HG02642 (cell line): ENCODE data around the gene HSD3B2.

Source experiments
- ATAC-seq: cut with Tn5 transposase; IDR thresholded peaks from one replicate; pipeline ENCODE4 v1.9.1; 2021; ENCODE audit warnings: mild to moderate bottlenecking; ENCODE audit not compliant: unreplicated experiment, poor library complexity

The HSD3B2 gene

DNA sequence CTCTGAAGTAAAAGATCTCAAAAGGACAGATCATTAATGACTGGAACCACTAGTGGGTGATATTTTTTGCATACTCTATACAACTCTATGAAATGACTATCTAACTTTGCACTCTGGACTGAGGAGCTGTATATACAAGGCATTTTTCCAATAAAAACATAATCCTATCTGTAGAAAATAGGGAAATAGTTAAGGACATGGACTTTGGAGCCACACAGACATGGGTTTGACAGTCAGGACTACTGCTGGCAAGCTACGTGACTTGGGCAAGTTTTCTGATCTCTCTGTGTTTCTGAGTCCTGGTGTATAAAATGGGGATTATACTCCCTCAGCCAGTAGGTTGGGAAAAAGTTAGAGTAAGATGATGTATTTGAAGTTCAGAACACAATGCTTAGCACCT, 20.9 kb upstream of the HSD3B2 start:
- no peak for ATAC-seq

- ATAC-seq: no peak
These were observed 18.0 kb upstream of the HSD3B2 start for GRCh38 chr1:119396982-119397381.

DNA sequence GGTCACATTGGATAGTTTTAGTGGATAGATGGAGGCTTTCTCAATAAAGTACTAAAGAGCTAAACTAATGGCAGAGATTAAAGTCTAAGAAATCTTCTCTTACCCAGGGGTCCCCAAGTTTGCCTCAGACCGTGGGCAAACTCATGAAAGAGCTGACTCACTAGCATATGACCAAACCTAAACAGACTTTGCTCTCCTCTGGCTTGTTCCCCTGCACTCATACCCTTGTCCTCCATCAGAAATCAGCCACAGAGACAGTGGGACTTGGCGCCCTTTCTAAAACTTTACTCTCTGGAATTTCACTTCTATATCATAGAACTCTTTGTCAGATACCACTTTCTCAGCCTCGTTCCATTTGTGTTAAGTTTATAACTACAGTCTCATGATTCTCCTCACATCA, 17.0 kb upstream of the HSD3B2 start:
- no peak for ATAC-seq

DNA sequence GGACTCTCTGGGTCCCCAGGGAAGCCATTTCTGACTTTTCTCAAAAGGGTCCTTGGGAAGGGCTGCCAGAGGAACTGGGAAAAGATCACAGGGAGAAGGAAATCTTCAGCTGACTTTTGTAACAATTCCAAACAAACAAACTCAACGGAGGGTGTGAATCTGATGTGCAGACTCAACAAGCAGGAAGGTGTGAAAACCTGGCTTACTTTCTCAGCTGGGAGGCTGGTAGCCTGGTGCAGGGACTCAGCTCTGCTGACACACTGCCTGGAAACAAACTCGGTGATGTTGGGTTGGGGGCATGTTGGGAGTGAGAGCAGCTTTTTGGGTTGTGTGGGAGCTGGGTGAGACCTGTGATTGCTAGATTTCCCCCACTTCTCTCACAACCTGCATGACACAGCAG, 10.2 kb upstream of the HSD3B2 start:
- no peak for ATAC-seq

DNA sequence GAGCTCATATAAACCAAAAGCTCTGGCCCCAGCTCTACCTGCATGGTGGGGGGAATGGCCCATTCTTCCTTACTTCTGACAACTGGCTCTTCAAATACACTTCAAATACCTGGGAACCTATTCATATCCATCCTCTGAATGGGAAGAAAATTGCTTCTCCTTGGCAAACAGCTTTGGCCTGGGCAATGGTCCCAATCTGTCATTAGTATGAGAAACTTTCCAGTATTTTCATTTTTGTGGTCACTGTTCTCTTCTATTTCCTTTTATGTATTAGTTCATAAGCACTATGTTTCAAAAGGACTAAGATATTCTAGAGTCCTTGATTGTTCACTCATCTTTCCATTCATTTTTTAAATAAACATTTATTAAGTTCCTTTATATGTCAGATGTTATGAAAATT, 5.2 kb upstream of the HSD3B2 start:
- no peak for ATAC-seq

DNA sequence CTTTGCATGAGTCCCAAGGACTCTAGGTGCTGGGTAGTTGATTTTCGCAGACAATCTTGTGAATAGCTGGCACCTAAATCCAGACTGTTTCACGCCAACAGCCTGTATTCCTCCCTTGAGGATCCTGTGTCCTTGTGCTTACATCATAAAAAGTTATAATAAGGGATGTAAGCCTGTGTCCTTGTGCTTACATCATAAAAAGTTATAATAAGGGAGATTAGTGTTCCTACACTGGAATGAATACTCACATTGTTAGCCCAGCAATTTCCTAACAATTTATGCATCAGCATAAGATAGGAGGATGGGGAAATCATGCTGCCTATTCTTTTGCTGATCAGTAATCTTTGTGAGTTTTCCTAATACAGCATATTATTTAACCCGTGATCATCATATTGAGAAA, 4.0 kb upstream of the HSD3B2 start:
- no peak for ATAC-seq

DNA sequence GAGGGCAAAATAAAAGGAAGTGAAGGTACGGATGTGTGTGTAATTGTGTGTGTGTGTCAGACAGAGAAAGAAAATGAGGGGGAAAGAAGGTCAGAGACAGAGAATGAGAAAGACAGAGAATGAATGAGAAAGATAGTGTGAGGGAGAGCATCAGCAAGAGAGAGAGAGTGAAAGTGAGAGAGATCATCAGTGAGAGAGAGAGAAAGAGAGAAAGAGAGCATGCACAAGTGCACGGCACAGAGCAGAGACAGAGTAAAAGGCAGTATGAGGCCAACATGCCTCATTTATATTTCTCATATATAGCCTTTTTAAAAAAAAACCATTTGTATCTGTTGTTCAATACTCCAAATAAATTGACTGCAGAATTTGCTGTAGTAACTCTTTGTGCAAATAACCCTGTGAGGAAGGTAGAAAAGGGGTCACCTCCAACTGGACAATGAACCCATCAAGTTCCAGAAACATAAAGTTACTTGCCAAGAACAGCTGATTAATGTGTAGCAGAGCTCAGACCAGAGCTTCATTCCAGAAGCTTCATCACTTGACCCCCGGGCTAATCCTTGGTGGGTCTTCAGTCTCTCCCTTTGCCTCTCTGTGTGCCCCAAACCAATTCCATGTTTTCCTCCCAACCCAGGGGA, 1.2 kb downstream of the HSD3B2 start:
- no peak for ATAC-seq

GRCh38 chr1:119419109-119419508, 4.2 kb downstream of the HSD3B2 start:
- no peak for ATAC-seq

- ATAC-seq: no peak
These were observed 5.7 kb downstream of the HSD3B2 start for GRCh38 chr1:119420638-119421037.

DNA sequence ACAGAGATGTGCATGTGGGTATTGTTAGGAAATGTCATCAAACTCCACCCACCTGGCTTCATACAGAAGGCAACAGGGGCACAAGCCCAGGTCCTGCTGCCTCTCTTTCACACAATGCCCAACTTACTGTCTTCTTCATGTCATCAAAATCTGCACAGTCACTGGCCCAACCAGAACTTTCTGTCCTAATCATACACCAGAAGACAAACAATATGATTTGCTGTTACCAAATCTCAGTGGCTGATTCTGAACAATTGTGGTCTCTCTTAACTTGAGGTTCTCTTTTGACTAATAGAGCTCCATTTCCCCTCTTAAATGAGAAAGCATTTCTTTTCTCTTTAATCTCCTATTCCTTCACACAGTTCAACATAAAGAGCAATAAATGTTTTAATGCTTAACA, 7.7 kb downstream of the HSD3B2 start:
- no peak for ATAC-seq

DNA sequence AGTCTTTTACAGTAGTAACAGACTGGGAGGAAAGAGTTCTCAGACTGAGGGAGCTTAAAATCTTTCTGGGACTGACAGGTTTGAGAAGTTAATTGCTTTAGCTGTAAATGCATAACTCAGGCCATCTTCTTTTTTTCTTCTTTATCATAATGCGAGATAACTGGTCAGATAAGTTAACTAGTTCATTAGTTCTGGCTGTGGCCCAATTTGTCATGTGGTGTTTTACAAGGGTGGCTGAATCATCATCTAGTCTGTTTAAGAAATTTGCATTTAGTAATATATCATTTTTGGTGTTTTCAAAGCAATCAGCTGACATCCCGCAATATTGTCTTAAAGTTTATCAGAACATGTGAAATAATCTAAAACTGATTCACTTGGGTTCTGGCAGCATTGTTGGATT, 14.0 kb downstream of the HSD3B2 start:
- ATAC-seq: no peak

DNA sequence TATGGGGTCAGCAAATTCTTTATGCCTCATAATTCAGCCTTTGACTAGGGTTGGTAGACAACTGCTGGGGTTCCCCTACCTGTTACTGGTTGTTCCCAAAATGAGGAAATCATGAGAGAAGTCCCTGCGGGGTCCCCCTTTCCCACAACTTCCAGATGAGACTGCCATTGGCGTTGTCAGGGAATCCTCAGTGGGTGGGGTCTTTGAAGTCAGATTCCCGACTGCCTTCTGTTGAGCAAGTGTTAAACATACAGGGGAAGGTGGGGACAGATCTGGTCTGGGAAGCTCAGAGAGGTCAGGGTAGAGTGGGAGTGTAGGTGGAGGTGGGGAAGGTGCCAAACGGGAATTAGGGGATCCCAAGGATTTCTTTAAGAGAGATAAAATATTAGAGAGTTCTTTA, 14.7 kb downstream of the HSD3B2 start:
- ATAC-seq: no peak

GRCh38 chr1:119430486-119430885, 15.5 kb downstream of the HSD3B2 start:
- ATAC-seq: no peak

- ATAC-seq: no peak
These were observed 16.9 kb downstream of the HSD3B2 start for GRCh38 chr1:119431836-119432235.

- ATAC-seq: no peak
These were observed 20.1 kb downstream of the HSD3B2 start for GRCh38 chr1:119435052-119435451.

GRCh38 chr1:119438761-119439160, 23.8 kb downstream of the HSD3B2 start:
- ATAC-seq: no peak

- ATAC-seq: no peak
These were observed 25.9 kb downstream of the HSD3B2 start for GRCh38 chr1:119440721-119441307.

GRCh38 chr1:119442756-119443155, 27.8 kb downstream of the HSD3B2 start:
- no peak for ATAC-seq

GRCh38 chr1:119446321-119446720, 31.4 kb downstream of the HSD3B2 start:
- no peak for ATAC-seq

DNA sequence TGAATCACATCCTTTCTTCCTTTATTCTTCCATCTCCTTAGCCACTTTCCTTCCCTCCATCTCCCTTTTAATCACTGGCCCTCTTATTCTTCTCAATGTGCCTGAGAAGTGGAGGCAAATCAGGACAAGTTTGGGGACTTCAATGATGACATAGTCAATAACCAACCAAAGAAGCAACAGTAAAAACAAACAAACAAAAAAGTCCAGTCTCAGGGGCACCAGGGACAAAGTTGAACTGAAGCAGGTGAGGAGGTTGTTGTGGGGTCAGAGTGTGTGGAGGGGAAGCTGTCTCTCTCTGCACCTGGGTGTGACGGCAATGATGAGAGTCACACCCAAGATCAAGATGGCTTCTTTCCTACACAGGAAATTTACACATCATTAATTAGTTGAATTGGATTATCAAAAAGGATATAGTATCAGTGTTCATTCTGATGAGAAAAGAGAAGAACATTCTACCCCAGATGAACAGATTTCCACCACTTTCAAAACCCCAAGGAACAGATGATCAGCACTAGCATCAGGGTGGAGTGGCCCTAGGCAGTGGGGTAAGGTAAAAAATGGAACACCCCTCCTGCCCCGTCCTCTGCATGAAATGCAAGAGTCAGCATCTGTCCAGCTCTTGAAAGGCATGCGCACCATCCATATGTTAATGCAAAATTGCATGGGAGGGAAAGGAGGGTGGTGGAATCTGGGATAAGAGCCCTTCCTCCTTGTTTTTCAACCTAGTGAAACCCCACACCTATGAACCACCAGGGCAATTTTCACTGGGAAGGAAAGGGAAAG, 32.6 kb downstream of the HSD3B2 start:
- ATAC-seq: no peak

GRCh38 chr1:119448127-119448511, 33.2 kb downstream of the HSD3B2 start:
- ATAC-seq: no peak

GRCh38 chr1:119449971-119450370, 35.0 kb downstream of the HSD3B2 start:
- no peak for ATAC-seq
